A673 (cell line): Measurements from ENCODE around the gene PRRC2A. TPM values are rescaled to one million over a fixed set of nuclear protein-coding genes. Genes with fewer than 3 reads are reported as not detected.
A peak's percentile ranks its signal among the peaks of the same experiment; 100 is the strongest.

Experiments used
- BruUV-seq: library from RNA; stranded (reverse); fragments of 400-500 nt; replicated peaks from 2 replicates; lab custom pipeline; 2021; lab: Mats Ljungman, UMichigan
- CTCF ChIA-PET: fragments of 300-600 bp; sonication (Branson Sonifier 250); formaldehyde crosslinking; loops from one replicate; lab custom pipeline; 2022; ENCODE audit warnings: antibody characterized with exemption; lab: Charles Lee
- POLR2A ChIA-PET: fragments of 300-600 bp; sonication (Branson Sonifier 250); formaldehyde crosslinking; loops from one replicate; lab custom pipeline; 2022; ENCODE audit warnings: antibody characterized with exemption; ENCODE audit not compliant: low non-redundant PET; lab: Charles Lee
- DNase-seq: peaks from one replicate; pipeline ENCODE4 v3.0.0-alpha.2; 2015; ENCODE audit warnings: low spot score
- H3K27ac ChIP-seq: fragments of 200-600 bp; sonication (generic); 2 replicates; pipeline ENCODE4 v1.5.1; 2016; ENCODE audit warnings: mixed run types, low read depth, mild to moderate bottlenecking, mixed read lengths, antibody characterized with exemption, low read length; ENCODE audit not compliant: poor library complexity, severe bottlenecking
- H3K27me3 ChIP-seq: fragments of 200-600 bp; sonication (generic); replicated peaks from 2 replicates; pipeline ENCODE4 v1.6.1; 2017; ENCODE audit warnings: mixed run types, low read depth, mild to moderate bottlenecking, mixed read lengths, antibody characterized with exemption, low read length; ENCODE audit not compliant: insufficient read depth, poor library complexity
- H3K36me3 ChIP-seq: fragments of 200-600 bp; sonication (generic); 2 replicates; pipeline ENCODE4 v1.6.1; 2016; ENCODE audit warnings: mixed run types, mild to moderate bottlenecking, mixed read lengths, antibody characterized with exemption, low read length; ENCODE audit not compliant: insufficient read depth, poor library complexity, severe bottlenecking
- H3K4me1 ChIP-seq: fragments of 200-600 bp; sonication (generic); 2 replicates; pipeline ENCODE4 v1.6.1; 2017; ENCODE audit warnings: mixed run types, mild to moderate bottlenecking, mixed read lengths, antibody characterized with exemption, low read length; ENCODE audit not compliant: insufficient read depth, poor library complexity, severe bottlenecking
- H3K4me3 ChIP-seq: fragments of 200-600 bp; sonication (generic); 2 replicates; pipeline ENCODE4 v1.5.1; 2016; ENCODE audit warnings: low read depth, mixed run types, mild to moderate bottlenecking, mixed read lengths, low read length; ENCODE audit not compliant: poor library complexity, severe bottlenecking
- H3K9me3 ChIP-seq: fragments of 200-600 bp; sonication (generic); 2 replicates; pipeline ENCODE4 v1.6.1; 2016; ENCODE audit warnings: mixed run types, low read depth, mild to moderate bottlenecking, mixed read lengths, antibody characterized with exemption, low read length; ENCODE audit not compliant: poor library complexity, severe bottlenecking
- CTCF ChIP-seq: fragments of 300-800, 200-600 bp; sonication (generic); conservative IDR thresholded peaks from 2 replicates; pipeline ENCODE4 v1.5.1; 2017; ENCODE audit warnings: low read depth, mild to moderate bottlenecking, antibody characterized with exemption, low read length, moderate library complexity, mixed read lengths
- EZH2 ChIP-seq: fragments of 200-600 bp; sonication (generic); IDR thresholded peaks from 2 replicates; pipeline ENCODE4 v1.6.1; 2017; ENCODE audit warnings: borderline replicate concordance, low read depth, mild to moderate bottlenecking, mixed read lengths, antibody characterized with exemption, low read length; ENCODE audit not compliant: poor library complexity, severe bottlenecking
- intact Hi-C: fragments of 100-400 bp; cut with micrococcal nuclease; formaldehyde crosslinking; loops from one replicate; pipeline ENCODE4 v1.10.0; 2022; ENCODE audit not compliant: unreplicated experiment
- total RNA-seq: library from RNA; stranded (reverse); gene quantifications from 2 replicates; pipeline ENCODE4 v1.2.3, GENCODE V29; 2021

Gene PRRC2A
- total RNA-seq, 1 experiment from 2014 or later: 289 TPM

GRCh38 chr6:31636698-31637596 is 16.4 kb downstream of the PRRC2A start:
- no peaks in the 10 kb centered on the region for H3K4me1 ChIP-seq
- no peak for DNase-seq
- TF ChIP-seq EZH2: no peak
- no peak for TF ChIP-seq CTCF
- H3K36me3 ChIP-seq: peaks cover 99% of the 10 kb centered on the region
- ChIA-PET POLR2A (interaction anchor here (0.6 kb wide), 1 partner anchor 23 kb away, joined by 4 read pairs; the partner anchor contains the start of gene C6orf47), CTCF (no interaction called here)
- intact Hi-C loops: no loop called here
- H3K27me3 ChIP-seq: no peaks in the 10 kb centered on the region
- no peak overlapping the region for H3K4me3 ChIP-seq
- BruUV-seq: TSS peak; percentile 34
- no peak overlapping the region for H3K27ac ChIP-seq
- no peaks in the 10 kb centered on the region for H3K9me3 ChIP-seq

- Histone ChIP-seq H3K9me3 (no peaks in the 10 kb centered on the region), H3K27me3 (no peaks in the 10 kb centered on the region), H3K27ac (no peak overlapping the region), H3K4me3 (no peak overlapping the region), H3K36me3 (peaks cover 95% of the 10 kb centered on the region), H3K4me1 (no peaks in the 10 kb centered on the region)
- POLR2A ChIA-PET: no interaction called here
- intact Hi-C loops: no loop called here
- CTCF ChIA-PET: no interaction called here
- DNase-seq: no peak
- TF ChIP-seq CTCF: no peak
- TF ChIP-seq EZH2: no peak
- BruUV-seq: no TSS peak
Observed at GRCh38 chr6:31639043-31639442, 18.5 kb downstream of the PRRC2A start.

- peaks cover 95% of the 10 kb centered on the region for H3K36me3 ChIP-seq
- intact Hi-C loops: no loop called here
- no peaks in the 10 kb centered on the region for H3K4me1 ChIP-seq
- H3K27me3 ChIP-seq: no peaks in the 10 kb centered on the region
- H3K4me3 ChIP-seq: no peak overlapping the region
- TF ChIP-seq EZH2 (no peak), CTCF (no peak)
- no peaks in the 10 kb centered on the region for H3K9me3 ChIP-seq
- DNase-seq: no peak
- no TSS peak for BruUV-seq
- ChIA-PET CTCF (no interaction called here), POLR2A (no interaction called here)
- no peak overlapping the region for H3K27ac ChIP-seq
Observed at GRCh38 chr6:31639449-31639861, 18.9 kb downstream of the PRRC2A start.
